Measurements from ENCODE around the gene CR1.
"Not testable (repeated sequence)": the region's sequence is repeated elsewhere in the genome, so short reads cannot be mapped to it uniquely, and the experiment has no call there.

The CR1 gene

GRCh38 chr1:207690551-207690950 is 194.6 kb downstream of the CR1 start:
- not testable (repeated sequence) for H3K4me3 ChIP-seq (ENCODE audit: low read length); H3K4me1 ChIP-seq (ENCODE audit: insufficient read depth, low read length); H3K9me3 ChIP-seq (ENCODE audit: insufficient read depth, low read depth, low read length); H3K36me3 ChIP-seq (ENCODE audit: insufficient read depth, low read length); H3K9ac ChIP-seq (ENCODE audit: low read depth, low read length); H3K27me3 ChIP-seq (ENCODE audit: insufficient read depth, low read length); H3K27ac ChIP-seq (ENCODE audit: low read depth, low read length)
- WGBS: 90% methylated on average over 4 of the region's 4 CpGs

GRCh38 chr1:207691010-207691409 is 195.1 kb downstream of the CR1 start:
- Histone ChIP-seq H3K9me3 (ENCODE audit: insufficient read depth, low read depth, low read length) (no peaks in the 10 kb centered on the region), H3K36me3 (ENCODE audit: insufficient read depth, low read length) (no peaks in the 10 kb centered on the region), H3K27ac (ENCODE audit: low read depth, low read length) (no peak overlapping the region), H3K4me3 (ENCODE audit: low read length) (no peak overlapping the region), H3K9ac (ENCODE audit: low read depth, low read length) (no peak overlapping the region), H3K4me1 (ENCODE audit: insufficient read depth, low read length) (no peaks in the 10 kb centered on the region), H3K27me3 (ENCODE audit: insufficient read depth, low read length) (no peaks in the 10 kb centered on the region)

All from HUES64 (cell line).